ENCODE data around the gene SEMA3A. TPM values are rescaled to one million over a fixed set of nuclear protein-coding genes. Genes with fewer than 3 reads are reported as not detected.

SEMA3A gene
- total RNA-seq, 1 donor from 2014 or later, result 77.1 TPM

GRCh38 chr7:84077336-84077735, 117.3 kb downstream of the SEMA3A start:
- Mint-ChIP-seq H3K27me3 (no peaks in the 10 kb centered on the region), H3K36me3 (peaks cover 10% of the 10 kb centered on the region), H3K9me3 (no peaks in the 10 kb centered on the region), H3K27ac (no peak overlapping the region), H3K4me3 (no peak overlapping the region), H3K4me1 (ENCODE audit: unreplicated experiment) (no peaks in the 10 kb centered on the region)
- no peak for DNase-seq (ENCODE audit: extremely low spot score, unreplicated experiment)
- TF ChIP-seq CTCF (conservative IDR thresholded peaks at IDR 0.05), result no peak

GRCh38 chr7:84076219-84076618, 118.4 kb downstream of the SEMA3A start:
- H3K4me3 Mint-ChIP-seq, result no peak overlapping the region
- no peak for DNase-seq (ENCODE audit: extremely low spot score, unreplicated experiment)
- H3K9me3 Mint-ChIP-seq, result no peaks in the 10 kb centered on the region
- no peak for TF ChIP-seq CTCF (conservative IDR thresholded peaks at IDR 0.05)
- no peaks in the 10 kb centered on the region for H3K4me1 Mint-ChIP-seq (ENCODE audit: unreplicated experiment)
- H3K27ac Mint-ChIP-seq, result no peak overlapping the region
- no peaks in the 10 kb centered on the region for H3K27me3 Mint-ChIP-seq
- H3K36me3 Mint-ChIP-seq, result peaks cover 10% of the 10 kb centered on the region

- H3K27me3 Mint-ChIP-seq, result no peaks in the 10 kb centered on the region
- peaks cover 3% of the 10 kb centered on the region for H3K4me1 Mint-ChIP-seq (ENCODE audit: unreplicated experiment)
- H3K36me3 Mint-ChIP-seq, result peaks cover 10% of the 10 kb centered on the region
- no peak overlapping the region for H3K27ac Mint-ChIP-seq
- no peaks in the 10 kb centered on the region for H3K9me3 Mint-ChIP-seq
- TF ChIP-seq CTCF (conservative IDR thresholded peaks at IDR 0.05), result no peak
- H3K4me3 Mint-ChIP-seq, result no peak overlapping the region
- no peak for DNase-seq (ENCODE audit: extremely low spot score, unreplicated experiment)
Observed at GRCh38 chr7:84073186-84073875, 121.3 kb downstream of the SEMA3A start.

- Mint-ChIP-seq H3K27me3 (no peaks in the 10 kb centered on the region), H3K9me3 (no peaks in the 10 kb centered on the region), H3K4me3 (no peak overlapping the region), H3K4me1 (ENCODE audit: unreplicated experiment) (peaks cover 3% of the 10 kb centered on the region), H3K27ac (no peak overlapping the region), H3K36me3 (peaks cover 6% of the 10 kb centered on the region)
- no peak for TF ChIP-seq CTCF (conservative IDR thresholded peaks at IDR 0.05)
- no peak for DNase-seq (ENCODE audit: extremely low spot score, unreplicated experiment)
Observed at GRCh38 chr7:84070770-84071169, 123.8 kb downstream of the SEMA3A start.

GRCh38 chr7:84069999-84070500, 124.5 kb downstream of the SEMA3A start:
- Mint-ChIP-seq H3K4me3 (no peak overlapping the region), H3K36me3 (peaks cover 6% of the 10 kb centered on the region), H3K27me3 (no peaks in the 10 kb centered on the region), H3K27ac (no peak overlapping the region), H3K9me3 (no peaks in the 10 kb centered on the region), H3K4me1 (ENCODE audit: unreplicated experiment) (peaks cover 3% of the 10 kb centered on the region)
- no peak for TF ChIP-seq CTCF (conservative IDR thresholded peaks at IDR 0.05)
- no peak for DNase-seq (ENCODE audit: extremely low spot score, unreplicated experiment)

All from type B pancreatic cell (in vitro differentiated cells).